Suprapubic skin (tissue), 4 donors: ENCODE data around the gene CYP2J2.
"Not testable (repeated sequence)": the region's sequence is repeated elsewhere in the genome, so short reads cannot be mapped to it uniquely, and the experiment has no call there.

Source experiments
- CTCF ChIP-seq, 2 donors: fragments of 200-600 bp in 1 of 2; fragments of 450-650 bp in 1 of 2; sonication (generic) in 1 of 2; IDR thresholded peaks; one replicate each; pipeline ENCODE4 v1.5.1; 2016 to 2019; ENCODE audit warnings: antibody characterized with exemption in 2 of 2, mild to moderate bottlenecking in 1 of 2, moderate library complexity in 1 of 2
- EP300 ChIP-seq: sonication (generic); formaldehyde crosslinking; IDR thresholded peaks from one replicate; pipeline ENCODE4 v1.6.1; 2017; ENCODE audit warnings: antibody characterized with exemption
- POLR2A ChIP-seq, 2 donors: fragments of 450-650 bp; IDR thresholded peaks; one replicate each; pipeline ENCODE4 v1.6.1; 2017; ENCODE audit warnings: antibody characterized with exemption in 2 of 2, mild to moderate bottlenecking in 2 of 2, moderate library complexity in 2 of 2
- POLR2AphosphoS5 ChIP-seq, 3 donors: sonication (generic); formaldehyde crosslinking; IDR thresholded peaks; one replicate each; pipeline ENCODE4 v1.6.1; 2017; ENCODE audit warnings: antibody characterized with exemption in 3 of 3

GRCh38 chr1:59969542-59970175, 43.1 kb upstream of the CYP2J2 start:
- not testable (repeated sequence) for TF ChIP-seq POLR2AphosphoS5 (IDR thresholded peaks at IDR 0.05); CTCF (IDR thresholded peaks at IDR 0.05); POLR2A (IDR thresholded peaks at IDR 0.05); EP300
